ENCODE results near the gene MBNL1.

DNA sequence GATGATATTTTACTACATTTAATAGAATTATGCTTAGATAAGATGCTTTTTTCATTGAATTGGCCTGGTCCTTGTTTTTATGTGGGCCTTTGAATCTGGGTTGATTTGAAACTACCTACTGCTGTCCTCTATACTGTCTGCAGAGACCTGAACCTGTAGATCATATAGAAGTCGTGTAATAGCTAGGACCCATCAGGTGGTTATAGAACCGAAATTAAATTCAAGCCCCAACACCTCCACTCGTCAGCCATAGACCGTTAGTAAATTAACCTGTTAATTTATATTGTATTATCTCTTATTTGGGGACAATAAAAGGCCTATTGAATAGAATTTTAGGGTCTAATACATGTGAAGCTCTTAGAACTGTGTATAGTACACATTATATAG, 108.4 kb downstream of the MBNL1 start:
- TF ChIP-seq TAF1 (conservative IDR thresholded peaks at IDR 0.05): no peak
- TF ChIP-seq, protein P1, sequence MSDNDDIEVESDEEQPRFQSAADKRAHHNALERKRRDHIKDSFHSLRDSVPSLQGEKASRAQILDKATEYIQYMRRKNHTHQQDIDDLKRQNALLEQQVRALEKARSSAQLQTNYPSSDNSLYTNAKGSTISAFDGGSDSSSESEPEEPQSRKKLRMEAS (IDR thresholded peaks at IDR 0.05): no peak
- TF ChIP-seq, protein P2, sequence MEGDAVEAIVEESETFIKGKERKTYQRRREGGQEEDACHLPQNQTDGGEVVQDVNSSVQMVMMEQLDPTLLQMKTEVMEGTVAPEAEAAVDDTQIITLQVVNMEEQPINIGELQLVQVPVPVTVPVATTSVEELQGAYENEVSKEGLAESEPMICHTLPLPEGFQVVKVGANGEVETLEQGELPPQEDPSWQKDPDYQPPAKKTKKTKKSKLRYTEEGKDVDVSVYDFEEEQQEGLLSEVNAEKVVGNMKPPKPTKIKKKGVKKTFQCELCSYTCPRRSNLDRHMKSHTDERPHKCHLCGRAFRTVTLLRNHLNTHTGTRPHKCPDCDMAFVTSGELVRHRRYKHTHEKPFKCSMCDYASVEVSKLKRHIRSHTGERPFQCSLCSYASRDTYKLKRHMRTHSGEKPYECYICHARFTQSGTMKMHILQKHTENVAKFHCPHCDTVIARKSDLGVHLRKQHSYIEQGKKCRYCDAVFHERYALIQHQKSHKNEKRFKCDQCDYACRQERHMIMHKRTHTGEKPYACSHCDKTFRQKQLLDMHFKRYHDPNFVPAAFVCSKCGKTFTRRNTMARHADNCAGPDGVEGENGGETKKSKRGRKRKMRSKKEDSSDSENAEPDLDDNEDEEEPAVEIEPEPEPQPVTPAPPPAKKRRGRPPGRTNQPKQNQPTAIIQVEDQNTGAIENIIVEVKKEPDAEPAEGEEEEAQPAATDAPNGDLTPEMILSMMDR (IDR thresholded peaks at IDR 0.05; ENCODE audit: low read depth, low read length, missing input control): no peak
- TF ChIP-seq GABPA (IDR thresholded peaks at IDR 0.05 in 1 of 2, conservative IDR thresholded peaks at IDR 0.05 in 1 of 2): no peak
- no peak for TF ChIP-seq HNF4A (conservative IDR thresholded peaks at IDR 0.05)
- no peak for TF ChIP-seq YY1 (IDR thresholded peaks at IDR 0.05)
- TF ChIP-seq RXRA (IDR thresholded peaks at IDR 0.05): no peak
- TF ChIP-seq JUND (IDR thresholded peaks at IDR 0.05): no peak
- TF ChIP-seq, protein P3, sequence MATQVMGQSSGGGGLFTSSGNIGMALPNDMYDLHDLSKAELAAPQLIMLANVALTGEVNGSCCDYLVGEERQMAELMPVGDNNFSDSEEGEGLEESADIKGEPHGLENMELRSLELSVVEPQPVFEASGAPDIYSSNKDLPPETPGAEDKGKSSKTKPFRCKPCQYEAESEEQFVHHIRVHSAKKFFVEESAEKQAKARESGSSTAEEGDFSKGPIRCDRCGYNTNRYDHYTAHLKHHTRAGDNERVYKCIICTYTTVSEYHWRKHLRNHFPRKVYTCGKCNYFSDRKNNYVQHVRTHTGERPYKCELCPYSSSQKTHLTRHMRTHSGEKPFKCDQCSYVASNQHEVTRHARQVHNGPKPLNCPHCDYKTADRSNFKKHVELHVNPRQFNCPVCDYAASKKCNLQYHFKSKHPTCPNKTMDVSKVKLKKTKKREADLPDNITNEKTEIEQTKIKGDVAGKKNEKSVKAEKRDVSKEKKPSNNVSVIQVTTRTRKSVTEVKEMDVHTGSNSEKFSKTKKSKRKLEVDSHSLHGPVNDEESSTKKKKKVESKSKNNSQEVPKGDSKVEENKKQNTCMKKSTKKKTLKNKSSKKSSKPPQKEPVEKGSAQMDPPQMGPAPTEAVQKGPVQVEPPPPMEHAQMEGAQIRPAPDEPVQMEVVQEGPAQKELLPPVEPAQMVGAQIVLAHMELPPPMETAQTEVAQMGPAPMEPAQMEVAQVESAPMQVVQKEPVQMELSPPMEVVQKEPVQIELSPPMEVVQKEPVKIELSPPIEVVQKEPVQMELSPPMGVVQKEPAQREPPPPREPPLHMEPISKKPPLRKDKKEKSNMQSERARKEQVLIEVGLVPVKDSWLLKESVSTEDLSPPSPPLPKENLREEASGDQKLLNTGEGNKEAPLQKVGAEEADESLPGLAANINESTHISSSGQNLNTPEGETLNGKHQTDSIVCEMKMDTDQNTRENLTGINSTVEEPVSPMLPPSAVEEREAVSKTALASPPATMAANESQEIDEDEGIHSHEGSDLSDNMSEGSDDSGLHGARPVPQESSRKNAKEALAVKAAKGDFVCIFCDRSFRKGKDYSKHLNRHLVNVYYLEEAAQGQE (IDR thresholded peaks at IDR 0.05): no peak
- no peak for TF ChIP-seq EGR1 (IDR thresholded peaks at IDR 0.05; ENCODE audit: low read depth in 2 of 2)
- no peak for TF ChIP-seq RAD21 (IDR thresholded peaks at IDR 0.05)
- no peak for TF ChIP-seq FOXA1 (IDR thresholded peaks at IDR 0.05)

All from liver (tissue), 3 donors.